Osteocyte (in vitro differentiated cells): ENCODE data around the gene FHIP1B. TPM values are rescaled to one million over a fixed set of nuclear protein-coding genes. Genes with fewer than 3 reads are reported as not detected.
A peak's percentile ranks its signal among the peaks of the same experiment; 100 is the strongest.

Source experiments
- DNase-seq: peaks from one replicate; pipeline ENCODE4 v3.0.0; 2021; ENCODE audit warnings: mixed read lengths; ENCODE audit not compliant: unreplicated experiment; ENCODE audit errors: extremely low spot score
- H3K27ac Mint-ChIP-seq: one replicate; pipeline ENCODE4 v1.8.0; 2021; ENCODE audit warnings: mild to moderate bottlenecking, mixed read lengths; ENCODE audit not compliant: unreplicated experiment
- H3K27me3 Mint-ChIP-seq: one replicate; pipeline ENCODE4 v1.8.0; 2021; ENCODE audit warnings: mixed read lengths; ENCODE audit not compliant: unreplicated experiment
- H3K36me3 Mint-ChIP-seq: one replicate; pipeline ENCODE4 v1.8.0; 2021; ENCODE audit warnings: mixed read lengths; ENCODE audit not compliant: unreplicated experiment
- H3K4me1 Mint-ChIP-seq: one replicate; pipeline ENCODE4 v1.8.0; 2021; ENCODE audit warnings: mixed read lengths; ENCODE audit not compliant: unreplicated experiment
- H3K4me3 Mint-ChIP-seq: one replicate; pipeline ENCODE4 v1.8.0; 2021; ENCODE audit warnings: mild to moderate bottlenecking, moderate library complexity, mixed read lengths; ENCODE audit not compliant: unreplicated experiment
- H3K9me3 Mint-ChIP-seq: one replicate; pipeline ENCODE4 v1.8.0; 2021; ENCODE audit warnings: mixed read lengths; ENCODE audit not compliant: unreplicated experiment
- CTCF ChIP-seq: fragments of 200-600 bp; sonication (generic); IDR thresholded peaks from 2 replicates; pipeline ENCODE4 v1.5.0; 2021; ENCODE audit warnings: antibody characterized with exemption, mild to moderate bottlenecking, moderate library complexity
- total RNA-seq: library from RNA; stranded (reverse); gene quantifications from 2 replicates; pipeline ENCODE4 v1.2.1, GENCODE V29; 2021

The FHIP1B gene
- total RNA-seq, 1 donor from 2014 or later: 25.6 TPM

- Mint-ChIP-seq H3K27ac (peak overlapping the region; percentile 99), H3K36me3 (no peaks in the 10 kb centered on the region), H3K4me3 (peak overlapping the region; percentile 99), H3K4me1 (peaks cover 19% of the 10 kb centered on the region), H3K27me3 (peaks cover 2% of the 10 kb centered on the region), H3K9me3 (no peaks in the 10 kb centered on the region)
- no peak for TF ChIP-seq CTCF
- no peak for DNase-seq
Observed at GRCh38 chr11:6233984-6234386, 451 bp downstream of the FHIP1B start.

- Mint-ChIP-seq H3K36me3 (no peaks in the 10 kb centered on the region), H3K27ac (no peak overlapping the region), H3K9me3 (no peaks in the 10 kb centered on the region), H3K4me3 (peak overlapping the region; percentile 99), H3K4me1 (peaks cover 19% of the 10 kb centered on the region), H3K27me3 (no peaks in the 10 kb centered on the region)
- TF ChIP-seq CTCF: no peak
- no peak for DNase-seq
Observed at GRCh38 chr11:6232899-6233298, 1.5 kb downstream of the FHIP1B start.

- TF ChIP-seq CTCF: no peak
- H3K4me3 Mint-ChIP-seq: no peak overlapping the region
- DNase-seq: no peak
- H3K9me3 Mint-ChIP-seq: no peaks in the 10 kb centered on the region
- H3K36me3 Mint-ChIP-seq: peaks cover 2% of the 10 kb centered on the region
- H3K4me1 Mint-ChIP-seq: peaks cover 15% of the 10 kb centered on the region
- H3K27me3 Mint-ChIP-seq: no peaks in the 10 kb centered on the region
- H3K27ac Mint-ChIP-seq: no peak overlapping the region
Observed at GRCh38 chr11:6229911-6230310, 4.5 kb downstream of the FHIP1B start.

- DNase-seq: no peak
- no peaks in the 10 kb centered on the region for H3K9me3 Mint-ChIP-seq
- no peak overlapping the region for H3K27ac Mint-ChIP-seq
- no peak overlapping the region for H3K4me3 Mint-ChIP-seq
- H3K27me3 Mint-ChIP-seq: no peaks in the 10 kb centered on the region
- peaks cover 7% of the 10 kb centered on the region for H3K4me1 Mint-ChIP-seq
- no peak for TF ChIP-seq CTCF
- H3K36me3 Mint-ChIP-seq: peaks cover 5% of the 10 kb centered on the region
Observed at GRCh38 chr11:6228520-6228919, 5.9 kb downstream of the FHIP1B start.

- Mint-ChIP-seq H3K27me3 (no peaks in the 10 kb centered on the region), H3K9me3 (no peaks in the 10 kb centered on the region), H3K36me3 (peaks cover 15% of the 10 kb centered on the region), H3K4me3 (no peak overlapping the region), H3K27ac (no peak overlapping the region), H3K4me1 (no peaks in the 10 kb centered on the region)
- no peak for TF ChIP-seq CTCF
- DNase-seq: no peak
Observed at GRCh38 chr11:6225896-6226295, 8.5 kb downstream of the FHIP1B start.
